ENCODE measurements around the gene ASTN2. TPM values are rescaled to one million over a fixed set of nuclear protein-coding genes. Genes with fewer than 3 reads are reported as not detected.
"Not testable (repeated sequence)": the region's sequence is repeated elsewhere in the genome, so short reads cannot be mapped to it uniquely, and the experiment has no call there.

Gene ASTN2
- total and polyA plus RNA-seq, 3 donors from 2014 or later: 55.7 to 157 (median 117) TPM

GRCh38 chr9:116464423-116464822, 950.4 kb downstream of the ASTN2 start:
- intact Hi-C loops (cut with DNase I; ENCODE audit: low total_unique reads): no loop called here
- DNase-seq: no peak
- no peak for TF ChIP-seq CTCF (IDR thresholded peaks at IDR 0.05)
- no peak for TF ChIP-seq POLR2A (IDR thresholded peaks at IDR 0.05)
- Histone ChIP-seq H3K27me3 (no peaks in the 10 kb centered on the region), H3K4me3 (no peak overlapping the region), H3K9me3 (no peaks in the 10 kb centered on the region), H3K4me1 (no peaks in the 10 kb centered on the region), H3K27ac (peak overlapping the region; percentile 39 to 53), H3K36me3 (ENCODE audit: low read depth, missing control alignments) (no peaks in the 10 kb centered on the region)

DNA sequence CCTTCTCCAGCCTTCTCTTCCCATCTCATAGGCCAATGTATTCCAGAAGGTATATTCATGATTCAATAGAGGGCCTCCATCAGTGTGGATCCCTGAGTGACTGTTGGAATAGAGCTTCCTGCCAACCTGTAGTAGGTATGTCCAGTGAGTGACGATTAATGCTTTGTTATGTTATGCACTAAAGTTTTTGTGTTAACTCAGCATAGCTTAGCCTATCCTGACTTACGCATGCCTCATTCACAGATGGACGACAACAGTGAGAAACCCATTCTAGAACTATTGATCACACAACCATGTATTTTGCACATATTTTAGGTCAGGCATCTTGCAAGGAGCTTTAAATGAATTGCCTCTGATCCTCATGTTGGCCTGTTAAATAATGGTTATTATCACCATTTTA, 953.2 kb downstream of the ASTN2 start:
- TF ChIP-seq POLR2A (IDR thresholded peaks at IDR 0.05) (no peak), CTCF (IDR thresholded peaks at IDR 0.05) (no peak)
- H3K36me3 ChIP-seq (ENCODE audit: low read depth, missing control alignments): no peaks in the 10 kb centered on the region
- no peaks in the 10 kb centered on the region for H3K4me1 ChIP-seq
- H3K27ac ChIP-seq: no peak overlapping the region
- H3K27me3 ChIP-seq: no peaks in the 10 kb centered on the region
- WGBS, 2 donors: 94 to 95% methylated on average over 3 of the region's 3 CpGs
- no peaks in the 10 kb centered on the region for H3K9me3 ChIP-seq
- no peak for DNase-seq
- H3K4me3 ChIP-seq: no peak overlapping the region
- intact Hi-C loops (cut with DNase I; ENCODE audit: low total_unique reads): no loop called here

- no peaks in the 10 kb centered on the region for H3K9me3 ChIP-seq
- H3K27ac ChIP-seq: no peak overlapping the region
- no peaks in the 10 kb centered on the region for H3K27me3 ChIP-seq
- 79 to 83% methylated on average over 2 of the region's 2 CpGs for WGBS, 2 donors
- no peak overlapping the region for H3K4me3 ChIP-seq
- TF ChIP-seq CTCF (IDR thresholded peaks at IDR 0.05) (no peak), POLR2A (IDR thresholded peaks at IDR 0.05) (no peak)
- DNase-seq: no peak
- no peaks in the 10 kb centered on the region for H3K4me1 ChIP-seq
- no peaks in the 10 kb centered on the region for H3K36me3 ChIP-seq (ENCODE audit: low read depth, missing control alignments)
- intact Hi-C loops (cut with DNase I; ENCODE audit: low total_unique reads): no loop called here
Measured at GRCh38 chr9:116460026-116460425, 954.8 kb downstream of the ASTN2 start.

- intact Hi-C loops (cut with DNase I; ENCODE audit: low total_unique reads): no loop called here
- Histone ChIP-seq H3K27me3 (no peaks in the 10 kb centered on the region), H3K4me3 (no peak overlapping the region), H3K9me3 (no peaks in the 10 kb centered on the region), H3K27ac (no peak overlapping the region), H3K4me1 (no peaks in the 10 kb centered on the region), H3K36me3 (ENCODE audit: low read depth, missing control alignments) (no peaks in the 10 kb centered on the region)
- TF ChIP-seq CTCF (IDR thresholded peaks at IDR 0.05) (no peak), POLR2A (IDR thresholded peaks at IDR 0.05) (no peak)
- WGBS, 2 donors: 82 to 85% methylated on average over 3 of the region's 3 CpGs
- DNase-seq: no peak
Measured at GRCh38 chr9:116459576-116459975, 955.3 kb downstream of the ASTN2 start.

GRCh38 chr9:116456490-116457088, 958.3 kb downstream of the ASTN2 start:
- Histone ChIP-seq H3K9me3 (no peaks in the 10 kb centered on the region), H3K27ac (no peak overlapping the region), H3K36me3 (ENCODE audit: low read depth, missing control alignments) (no peaks in the 10 kb centered on the region), H3K27me3 (no peaks in the 10 kb centered on the region), H3K4me1 (no peaks in the 10 kb centered on the region), H3K4me3 (no peak overlapping the region)
- no peak for TF ChIP-seq POLR2A (IDR thresholded peaks at IDR 0.05)
- no peak for TF ChIP-seq CTCF (IDR thresholded peaks at IDR 0.05)
- WGBS, 2 donors: 91 to 95% methylated on average over 2 of the region's 2 CpGs
- intact Hi-C loops (cut with DNase I; ENCODE audit: low total_unique reads): no loop called here
- no peak for DNase-seq

DNA sequence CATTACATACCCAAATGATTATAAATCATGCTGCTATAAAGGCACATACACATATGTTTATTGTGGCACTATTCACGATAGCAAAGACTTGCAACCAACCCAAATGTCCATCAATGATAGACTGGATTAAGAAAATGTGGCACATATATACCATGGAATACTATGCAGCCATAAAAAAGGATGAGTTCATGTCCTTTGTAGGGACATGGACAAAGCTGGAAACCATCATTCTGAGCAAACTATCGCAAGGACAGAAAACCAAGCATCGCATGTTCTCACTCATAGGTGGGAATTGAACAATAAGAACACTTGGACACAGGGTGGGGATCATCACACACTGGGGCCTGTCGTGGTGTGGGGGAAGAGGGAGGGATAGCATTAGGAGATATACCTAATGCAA, 960.3 kb downstream of the ASTN2 start:
- H3K27me3 ChIP-seq; H3K4me1 ChIP-seq; H3K36me3 ChIP-seq (ENCODE audit: low read depth, missing control alignments); H3K27ac ChIP-seq; H3K4me3 ChIP-seq; DNase-seq; H3K9me3 ChIP-seq; intact Hi-C loops (cut with DNase I; ENCODE audit: low total_unique reads): not testable (repeated sequence)
- WGBS, 2 donors: 94 to 98% methylated on average over 4 of the region's 4 CpGs

Data from testis (tissue), 3 donors.